Loucy (cell line): ENCODE data around the gene TCF7L2.

Source experiments
- CTCF ChIP-seq: fragments of 200-600 bp; sonication (generic); conservative IDR thresholded peaks from 2 replicates; pipeline ENCODE4 v1.5.1; 2014; ENCODE audit warnings: mild to moderate bottlenecking, antibody characterized with exemption, low read length
- EZH2phosphoT487 ChIP-seq: fragments of 200-600 bp; IDR thresholded peaks from 2 replicates; pipeline ENCODE4 v1.6.1; 2018; ENCODE audit warnings: antibody characterized with exemption, mild to moderate bottlenecking, moderate library complexity, borderline replicate concordance

- no peak for TF ChIP-seq CTCF
- no peak for TF ChIP-seq EZH2phosphoT487
These were observed 53.0 kb downstream of the TCF7L2 start for GRCh38 chr10:113003052-113003451.
